Measurements from ENCODE around the gene PAPPA. TPM values are rescaled to one million over a fixed set of nuclear protein-coding genes. Genes with fewer than 3 reads are reported as not detected.

The PAPPA gene
- total and polyA plus RNA-seq, 9 of the 15 experiments (the other 6 are each of a cell fraction or from before 2014, with no cell fraction given) = 0.06 to 0.18 (median 0.11) TPM

DNA sequence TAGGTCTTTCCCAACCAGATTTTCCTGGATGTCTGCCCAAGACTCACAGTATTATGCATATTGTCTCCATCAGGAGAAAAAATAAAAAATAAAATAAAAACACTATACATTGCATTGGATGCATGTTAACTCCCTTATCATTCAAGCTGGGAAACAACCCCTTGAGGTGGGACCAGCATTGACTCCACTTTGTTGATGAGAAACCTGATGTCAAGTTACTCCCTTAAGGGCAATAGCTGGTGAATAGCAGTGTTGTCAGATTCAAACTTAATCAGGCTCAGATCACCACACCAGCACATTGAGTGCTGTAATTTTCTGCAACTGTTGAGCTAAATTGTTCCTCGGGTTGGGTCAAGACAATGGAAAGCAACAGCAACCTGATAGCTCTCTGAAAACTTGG is 269.6 kb downstream of the PAPPA start (continued):
- no peak for TF ChIP-seq PTTG1 (tag; IDR thresholded peaks at IDR 0.05; ENCODE audit: low read depth)
- TF ChIP-seq, protein P1, sequence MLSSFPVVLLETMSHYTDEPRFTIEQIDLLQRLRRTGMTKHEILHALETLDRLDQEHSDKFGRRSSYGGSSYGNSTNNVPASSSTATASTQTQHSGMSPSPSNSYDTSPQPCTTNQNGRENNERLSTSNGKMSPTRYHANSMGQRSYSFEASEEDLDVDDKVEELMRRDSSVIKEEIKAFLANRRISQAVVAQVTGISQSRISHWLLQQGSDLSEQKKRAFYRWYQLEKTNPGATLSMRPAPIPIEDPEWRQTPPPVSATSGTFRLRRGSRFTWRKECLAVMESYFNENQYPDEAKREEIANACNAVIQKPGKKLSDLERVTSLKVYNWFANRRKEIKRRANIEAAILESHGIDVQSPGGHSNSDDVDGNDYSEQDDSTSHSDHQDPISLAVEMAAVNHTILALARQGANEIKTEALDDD (IDR thresholded peaks at IDR 0.05) = no peak
- TF ChIP-seq ZNF76 (CRISPR knock-in tag; IDR thresholded peaks at IDR 0.05; ENCODE audit: borderline replicate concordance) = no peak
- TF ChIP-seq CXXC5 (CRISPR knock-in tag; IDR thresholded peaks at IDR 0.05) = peak; percentile 12; the same call in 1 of the 2 replicates
- 0 out of 4 replicates have a peak, but pooled peaks of 1 of the 2 experiments have one; percentile 3 for TF ChIP-seq RAD21 (CRISPR knock-in tag; conservative IDR thresholded peaks at IDR 0.05 in 1 of 2, IDR thresholded peaks at IDR 0.05 in 1 of 2)
- TF ChIP-seq NR2C2 (CRISPR knock-in tag; IDR thresholded peaks at IDR 0.05) = no peak
- 0 out of 2 replicates have a peak, but pooled peaks have one; percentile 6 for TF ChIP-seq NR2C2 (tag; IDR thresholded peaks at IDR 0.05)
- TF ChIP-seq ZNF23 (CRISPR knock-in tag; IDR thresholded peaks at IDR 0.05) = no peak
- no peak for TF ChIP-seq SMARCB1 (IDR thresholded peaks at IDR 0.05; ENCODE audit: insufficient read length, low read depth)
- peak; percentile 83; the same call in 1 of the 2 replicates for TF ChIP-seq ZKSCAN8 (CRISPR knock-in tag; IDR thresholded peaks at IDR 0.05)
- TF ChIP-seq, protein P2, sequence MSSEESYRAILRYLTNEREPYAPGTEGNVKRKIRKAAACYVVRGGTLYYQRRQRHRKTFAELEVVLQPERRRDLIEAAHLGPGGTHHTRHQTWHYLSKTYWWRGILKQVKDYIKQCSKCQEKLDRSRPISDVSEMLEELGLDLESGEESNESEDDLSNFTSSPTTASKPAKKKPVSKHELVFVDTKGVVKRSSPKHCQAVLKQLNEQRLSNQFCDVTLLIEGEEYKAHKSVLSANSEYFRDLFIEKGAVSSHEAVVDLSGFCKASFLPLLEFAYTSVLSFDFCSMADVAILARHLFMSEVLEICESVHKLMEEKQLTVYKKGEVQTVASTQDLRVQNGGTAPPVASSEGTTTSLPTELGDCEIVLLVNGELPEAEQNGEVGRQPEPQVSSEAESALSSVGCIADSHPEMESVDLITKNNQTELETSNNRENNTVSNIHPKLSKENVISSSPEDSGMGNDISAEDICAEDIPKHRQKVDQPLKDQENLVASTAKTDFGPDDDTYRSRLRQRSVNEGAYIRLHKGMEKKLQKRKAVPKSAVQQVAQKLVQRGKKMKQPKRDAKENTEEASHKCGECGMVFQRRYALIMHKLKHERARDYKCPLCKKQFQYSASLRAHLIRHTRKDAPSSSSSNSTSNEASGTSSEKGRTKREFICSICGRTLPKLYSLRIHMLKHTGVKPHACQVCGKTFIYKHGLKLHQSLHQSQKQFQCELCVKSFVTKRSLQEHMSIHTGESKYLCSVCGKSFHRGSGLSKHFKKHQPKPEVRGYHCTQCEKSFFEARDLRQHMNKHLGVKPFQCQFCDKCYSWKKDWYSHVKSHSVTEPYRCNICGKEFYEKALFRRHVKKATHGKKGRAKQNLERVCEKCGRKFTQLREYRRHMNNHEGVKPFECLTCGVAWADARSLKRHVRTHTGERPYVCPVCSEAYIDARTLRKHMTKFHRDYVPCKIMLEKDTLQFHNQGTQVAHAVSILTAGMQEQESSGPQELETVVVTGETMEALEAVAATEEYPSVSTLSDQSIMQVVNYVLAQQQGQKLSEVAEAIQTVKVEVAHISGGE (CRISPR knock-in tag; IDR thresholded peaks at IDR 0.05) = peak in 1 of 3 experiments; percentile 20; a peak in 1 of 6 replicates
- 0 out of 2 replicates have a peak, but pooled peaks have one; percentile 5 for TF ChIP-seq POLR2H (tag; IDR thresholded peaks at IDR 0.05; ENCODE audit: low read depth)
- no peak for TF ChIP-seq RBM15 (IDR thresholded peaks at IDR 0.05; ENCODE audit: insufficient read depth, low read length)
- TF ChIP-seq ZNF583 (CRISPR knock-in tag; IDR thresholded peaks at IDR 0.05) = 0 out of 2 replicates have a peak, but pooled peaks have one; percentile 38
- TF ChIP-seq, protein P3, sequence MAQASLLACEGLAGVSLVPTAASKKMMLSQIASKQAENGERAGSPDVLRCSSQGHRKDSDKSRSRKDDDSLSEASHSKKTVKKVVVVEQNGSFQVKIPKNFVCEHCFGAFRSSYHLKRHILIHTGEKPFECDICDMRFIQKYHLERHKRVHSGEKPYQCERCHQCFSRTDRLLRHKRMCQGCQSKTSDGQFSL (CRISPR knock-in tag; IDR thresholded peaks at IDR 0.05) = no peak
- TF ChIP-seq, protein P3 (tag; IDR thresholded peaks at IDR 0.05) = peak in 1 of 2 experiments; percentile 52; a peak in 1 of 4 replicates
